ENCODE results near the gene ABTB2.

ABTB2 gene

DNA sequence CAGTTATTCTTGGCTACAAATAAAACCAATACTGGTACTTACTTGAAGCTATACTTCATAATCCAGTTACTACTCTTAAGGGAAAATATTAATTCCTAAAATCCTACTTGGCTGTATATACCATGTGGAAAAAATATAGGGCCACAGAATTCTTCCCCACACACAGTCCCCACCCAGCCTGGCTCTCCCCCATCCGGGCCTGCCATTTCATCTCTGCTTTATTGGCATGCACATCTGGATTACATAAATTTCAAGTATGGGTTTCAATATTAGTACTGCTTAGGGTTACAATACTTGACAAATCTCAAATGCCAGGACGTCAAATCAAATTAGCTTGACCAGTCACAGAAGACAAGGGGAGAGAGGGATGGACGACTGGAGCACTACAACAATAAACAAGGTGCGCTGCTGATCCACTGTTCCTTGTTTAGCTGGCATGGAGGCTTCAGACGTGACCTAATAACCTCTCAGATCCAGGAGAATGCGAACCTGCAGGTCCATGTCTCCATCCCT lies 81.4 kb downstream of the ABTB2 start:
- no peak for TF ChIP-seq SPI1 (IDR thresholded peaks at IDR 0.05; ENCODE audit: borderline replicate concordance, low read depth)
- no peak for TF ChIP-seq GABPA (IDR thresholded peaks at IDR 0.05; ENCODE audit: low read depth)
- TF ChIP-seq, protein P1, sequence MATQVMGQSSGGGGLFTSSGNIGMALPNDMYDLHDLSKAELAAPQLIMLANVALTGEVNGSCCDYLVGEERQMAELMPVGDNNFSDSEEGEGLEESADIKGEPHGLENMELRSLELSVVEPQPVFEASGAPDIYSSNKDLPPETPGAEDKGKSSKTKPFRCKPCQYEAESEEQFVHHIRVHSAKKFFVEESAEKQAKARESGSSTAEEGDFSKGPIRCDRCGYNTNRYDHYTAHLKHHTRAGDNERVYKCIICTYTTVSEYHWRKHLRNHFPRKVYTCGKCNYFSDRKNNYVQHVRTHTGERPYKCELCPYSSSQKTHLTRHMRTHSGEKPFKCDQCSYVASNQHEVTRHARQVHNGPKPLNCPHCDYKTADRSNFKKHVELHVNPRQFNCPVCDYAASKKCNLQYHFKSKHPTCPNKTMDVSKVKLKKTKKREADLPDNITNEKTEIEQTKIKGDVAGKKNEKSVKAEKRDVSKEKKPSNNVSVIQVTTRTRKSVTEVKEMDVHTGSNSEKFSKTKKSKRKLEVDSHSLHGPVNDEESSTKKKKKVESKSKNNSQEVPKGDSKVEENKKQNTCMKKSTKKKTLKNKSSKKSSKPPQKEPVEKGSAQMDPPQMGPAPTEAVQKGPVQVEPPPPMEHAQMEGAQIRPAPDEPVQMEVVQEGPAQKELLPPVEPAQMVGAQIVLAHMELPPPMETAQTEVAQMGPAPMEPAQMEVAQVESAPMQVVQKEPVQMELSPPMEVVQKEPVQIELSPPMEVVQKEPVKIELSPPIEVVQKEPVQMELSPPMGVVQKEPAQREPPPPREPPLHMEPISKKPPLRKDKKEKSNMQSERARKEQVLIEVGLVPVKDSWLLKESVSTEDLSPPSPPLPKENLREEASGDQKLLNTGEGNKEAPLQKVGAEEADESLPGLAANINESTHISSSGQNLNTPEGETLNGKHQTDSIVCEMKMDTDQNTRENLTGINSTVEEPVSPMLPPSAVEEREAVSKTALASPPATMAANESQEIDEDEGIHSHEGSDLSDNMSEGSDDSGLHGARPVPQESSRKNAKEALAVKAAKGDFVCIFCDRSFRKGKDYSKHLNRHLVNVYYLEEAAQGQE (IDR thresholded peaks at IDR 0.05; ENCODE audit: insufficient replicate concordance, low read depth) = no peak
- TF ChIP-seq, protein P2, sequence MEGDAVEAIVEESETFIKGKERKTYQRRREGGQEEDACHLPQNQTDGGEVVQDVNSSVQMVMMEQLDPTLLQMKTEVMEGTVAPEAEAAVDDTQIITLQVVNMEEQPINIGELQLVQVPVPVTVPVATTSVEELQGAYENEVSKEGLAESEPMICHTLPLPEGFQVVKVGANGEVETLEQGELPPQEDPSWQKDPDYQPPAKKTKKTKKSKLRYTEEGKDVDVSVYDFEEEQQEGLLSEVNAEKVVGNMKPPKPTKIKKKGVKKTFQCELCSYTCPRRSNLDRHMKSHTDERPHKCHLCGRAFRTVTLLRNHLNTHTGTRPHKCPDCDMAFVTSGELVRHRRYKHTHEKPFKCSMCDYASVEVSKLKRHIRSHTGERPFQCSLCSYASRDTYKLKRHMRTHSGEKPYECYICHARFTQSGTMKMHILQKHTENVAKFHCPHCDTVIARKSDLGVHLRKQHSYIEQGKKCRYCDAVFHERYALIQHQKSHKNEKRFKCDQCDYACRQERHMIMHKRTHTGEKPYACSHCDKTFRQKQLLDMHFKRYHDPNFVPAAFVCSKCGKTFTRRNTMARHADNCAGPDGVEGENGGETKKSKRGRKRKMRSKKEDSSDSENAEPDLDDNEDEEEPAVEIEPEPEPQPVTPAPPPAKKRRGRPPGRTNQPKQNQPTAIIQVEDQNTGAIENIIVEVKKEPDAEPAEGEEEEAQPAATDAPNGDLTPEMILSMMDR (IDR thresholded peaks at IDR 0.05; ENCODE audit: insufficient read depth, low read length) = no peak
- TF ChIP-seq POLR2AphosphoS5 (IDR thresholded peaks at IDR 0.05; ENCODE audit: low read depth) = no peak
- no peak overlapping the region for H3K4me3 ChIP-seq (replicated peaks; ENCODE audit: insufficient read depth, low read length)
- no peak overlapping the region for H3K27ac ChIP-seq (replicated peaks)
- no peak for DNase-seq (ENCODE audit: low read depth in 1 of 2, low spot score in 1 of 2)
- no peaks in the 10 kb centered on the region for H3K27me3 ChIP-seq (ENCODE audit: insufficient read depth, poor library complexity, severe bottlenecking)

DNA sequence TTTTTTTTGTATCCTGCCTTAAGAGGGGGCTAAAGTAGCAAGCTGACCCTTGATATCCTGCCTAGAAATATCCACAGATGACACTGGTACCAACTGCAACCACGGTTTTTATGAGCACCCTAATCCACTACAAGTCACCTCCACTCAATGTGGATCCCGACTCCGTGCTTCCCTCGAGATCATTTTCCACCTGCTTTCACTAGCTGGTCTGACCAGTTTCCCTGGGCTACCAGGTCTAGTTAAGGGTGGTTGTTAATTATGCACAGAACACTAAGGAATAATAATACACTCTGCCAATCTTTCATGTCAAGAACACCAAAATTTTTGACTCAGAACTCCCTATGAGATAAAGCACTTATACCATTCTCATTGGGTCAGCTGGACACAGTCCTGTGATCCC lies 82.3 kb downstream of the ABTB2 start:
- Histone ChIP-seq H3K27ac (replicated peaks) (no peak overlapping the region), H3K27me3 (ENCODE audit: insufficient read depth, poor library complexity, severe bottlenecking) (no peaks in the 10 kb centered on the region), H3K4me3 (replicated peaks; ENCODE audit: insufficient read depth, low read length) (no peak overlapping the region)
- TF ChIP-seq, protein P1 (IDR thresholded peaks at IDR 0.05; ENCODE audit: insufficient replicate concordance, low read depth) = no peak
- DNase-seq (ENCODE audit: low read depth in 1 of 2, low spot score in 1 of 2) = no peak

DNA sequence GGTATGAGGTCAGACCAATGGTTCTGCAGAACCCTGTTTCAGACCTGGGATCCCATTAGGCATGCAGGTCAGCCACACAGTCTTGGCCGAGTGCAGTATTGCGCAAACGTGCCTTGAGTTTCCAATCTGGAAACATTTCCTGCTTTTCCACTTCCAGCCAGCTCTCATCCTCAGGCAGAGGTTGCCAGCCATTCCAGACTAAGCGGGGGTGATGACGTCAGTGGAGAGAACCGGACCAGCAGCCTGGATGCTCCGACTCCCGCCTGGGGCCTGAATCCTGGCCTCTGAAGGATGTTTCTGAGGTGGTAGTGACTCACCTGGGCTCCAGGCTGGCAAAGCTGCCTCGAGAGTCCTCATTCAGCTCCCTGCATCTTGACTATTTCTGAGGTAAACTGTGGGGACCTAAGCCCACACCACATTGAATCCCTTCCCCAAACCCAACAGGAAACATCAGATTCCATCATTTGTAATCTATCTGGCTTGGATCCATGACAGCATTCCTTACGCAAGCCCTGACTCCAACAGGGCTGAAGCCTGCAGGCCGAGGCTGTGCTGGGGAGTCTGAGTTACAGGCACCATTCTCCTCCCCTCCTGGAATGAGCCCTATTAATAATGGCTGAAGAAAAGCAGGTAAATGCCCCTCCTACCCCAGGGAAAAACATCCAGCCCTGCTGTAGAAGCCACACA lies 83.0 kb downstream of the ABTB2 start:
- no peak overlapping the region for H3K27ac ChIP-seq (replicated peaks)

More for the DNA sequence above, 83.0 kb downstream of the ABTB2 start:
- no peaks in the 10 kb centered on the region for H3K27me3 ChIP-seq (ENCODE audit: insufficient read depth, poor library complexity, severe bottlenecking)
- no peak overlapping the region for H3K4me3 ChIP-seq (replicated peaks; ENCODE audit: insufficient read depth, low read length)
- no peak for TF ChIP-seq POLR2AphosphoS5 (IDR thresholded peaks at IDR 0.05; ENCODE audit: low read depth)
- TF ChIP-seq, protein P1 (IDR thresholded peaks at IDR 0.05; ENCODE audit: insufficient replicate concordance, low read depth) = no peak
- no peak for TF ChIP-seq GABPA (IDR thresholded peaks at IDR 0.05; ENCODE audit: low read depth)
- no peak for TF ChIP-seq SPI1 (IDR thresholded peaks at IDR 0.05; ENCODE audit: borderline replicate concordance, low read depth)
- TF ChIP-seq, protein P2 (IDR thresholded peaks at IDR 0.05; ENCODE audit: insufficient read depth, low read length) = no peak
- no peak for DNase-seq (ENCODE audit: low read depth in 1 of 2, low spot score in 1 of 2)
